ENCODE results near the gene FAM174C.

Gene FAM174C

GRCh38 chr19:1233115-1233667, 42.1 kb upstream of the FAM174C start:
- Histone ChIP-seq H3K9me3 (ENCODE audit: insufficient read depth, low read length) (no peaks in the 10 kb centered on the region), H3K36me3 (replicated peaks; ENCODE audit: low read depth, low read length) (peaks cover 1% of the 10 kb centered on the region), H3K4me3 (ENCODE audit: low read length) (no peak overlapping the region), H3K9ac (ENCODE audit: low read length) (no peak overlapping the region), H4K20me1 (ENCODE audit: insufficient read depth, low read length) (no peaks in the 10 kb centered on the region), H3K79me2 (ENCODE audit: low read length) (no peaks in the 10 kb centered on the region), H3K27ac (ENCODE audit: low read length) (0 out of 2 replicates have a peak overlapping the region, but pooled peaks have one; percentile 75), H3K27me3 (ENCODE audit: low read depth, low read length) (no peaks in the 10 kb centered on the region), H3K4me1 (ENCODE audit: low read length) (peaks cover 25% of the 10 kb centered on the region), H3K4me2 (ENCODE audit: low read length) (no peak overlapping the region), H2AFZ (ENCODE audit: low read depth, low read length) (no peak overlapping the region)
- TF ChIP-seq EZH2phosphoT487 (IDR thresholded peaks at IDR 0.05; ENCODE audit: low read depth) = no peak
- TF ChIP-seq, protein P1, sequence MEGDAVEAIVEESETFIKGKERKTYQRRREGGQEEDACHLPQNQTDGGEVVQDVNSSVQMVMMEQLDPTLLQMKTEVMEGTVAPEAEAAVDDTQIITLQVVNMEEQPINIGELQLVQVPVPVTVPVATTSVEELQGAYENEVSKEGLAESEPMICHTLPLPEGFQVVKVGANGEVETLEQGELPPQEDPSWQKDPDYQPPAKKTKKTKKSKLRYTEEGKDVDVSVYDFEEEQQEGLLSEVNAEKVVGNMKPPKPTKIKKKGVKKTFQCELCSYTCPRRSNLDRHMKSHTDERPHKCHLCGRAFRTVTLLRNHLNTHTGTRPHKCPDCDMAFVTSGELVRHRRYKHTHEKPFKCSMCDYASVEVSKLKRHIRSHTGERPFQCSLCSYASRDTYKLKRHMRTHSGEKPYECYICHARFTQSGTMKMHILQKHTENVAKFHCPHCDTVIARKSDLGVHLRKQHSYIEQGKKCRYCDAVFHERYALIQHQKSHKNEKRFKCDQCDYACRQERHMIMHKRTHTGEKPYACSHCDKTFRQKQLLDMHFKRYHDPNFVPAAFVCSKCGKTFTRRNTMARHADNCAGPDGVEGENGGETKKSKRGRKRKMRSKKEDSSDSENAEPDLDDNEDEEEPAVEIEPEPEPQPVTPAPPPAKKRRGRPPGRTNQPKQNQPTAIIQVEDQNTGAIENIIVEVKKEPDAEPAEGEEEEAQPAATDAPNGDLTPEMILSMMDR (IDR thresholded peaks at IDR 0.05; ENCODE audit: low read depth, low read length) = no peak

DNA sequence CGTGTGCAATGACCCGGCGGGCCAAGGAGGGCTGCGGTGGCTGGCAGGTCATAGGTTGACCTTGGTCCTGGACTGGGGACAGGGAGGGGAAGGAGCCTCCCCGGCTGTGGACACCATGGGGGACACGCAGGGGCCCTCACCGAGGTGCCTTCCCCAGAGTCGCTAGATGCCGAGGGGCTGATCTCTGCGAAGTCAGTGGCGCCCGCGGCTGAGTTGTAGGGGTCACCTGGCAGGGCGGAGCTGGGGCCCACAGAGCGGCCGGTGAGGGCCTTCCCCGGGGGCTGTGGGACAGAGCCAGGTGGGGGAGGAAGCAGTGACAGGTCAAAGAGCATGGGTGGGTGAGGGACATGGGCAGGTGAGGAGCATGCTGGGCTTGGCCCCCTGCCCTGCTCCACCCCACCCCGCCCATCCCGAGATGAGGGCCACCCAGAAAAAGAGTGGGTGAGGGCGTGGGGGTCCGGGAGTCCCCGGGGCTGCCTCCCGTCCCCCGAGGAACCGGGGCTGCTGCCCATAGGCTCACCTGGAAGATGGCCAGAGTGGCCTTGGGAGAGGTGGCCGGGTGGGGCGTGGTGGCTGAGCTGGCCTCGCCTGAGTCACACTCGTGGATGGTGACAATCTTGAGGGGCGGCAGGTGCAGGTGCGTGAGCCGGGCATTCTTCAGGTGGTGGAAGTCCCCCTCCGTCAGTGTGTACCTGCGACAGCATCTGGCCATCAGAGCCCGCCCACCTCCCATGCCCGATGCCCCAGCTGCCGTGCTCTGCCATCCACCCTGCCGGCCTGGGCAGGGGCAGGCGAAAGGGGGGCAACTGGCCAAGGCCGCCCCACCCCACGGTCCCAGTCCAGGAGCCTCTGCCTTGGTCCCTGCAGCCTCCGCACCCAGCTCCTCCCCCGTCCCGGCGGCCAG, 41.0 kb upstream of the FAM174C start:
- H3K9me3 ChIP-seq (ENCODE audit: insufficient read depth, low read length) = no peaks in the 10 kb centered on the region
- H3K9ac ChIP-seq (ENCODE audit: low read length) = no peak overlapping the region
- no peak overlapping the region for H3K4me2 ChIP-seq (ENCODE audit: low read length)
- no peaks in the 10 kb centered on the region for H3K27me3 ChIP-seq (ENCODE audit: low read depth, low read length)
- no peaks in the 10 kb centered on the region for H4K20me1 ChIP-seq (ENCODE audit: insufficient read depth, low read length)
- peaks cover 28% of the 10 kb centered on the region for H3K4me1 ChIP-seq (ENCODE audit: low read length)
- TF ChIP-seq EZH2phosphoT487 (IDR thresholded peaks at IDR 0.05; ENCODE audit: low read depth) = no peak
- TF ChIP-seq, protein P1 (IDR thresholded peaks at IDR 0.05; ENCODE audit: low read depth, low read length) = no peak
- no peaks in the 10 kb centered on the region for H3K79me2 ChIP-seq (ENCODE audit: low read length)
- H2AFZ ChIP-seq (ENCODE audit: low read depth, low read length) = no peak overlapping the region
- no peaks in the 10 kb centered on the region for H3K36me3 ChIP-seq (replicated peaks; ENCODE audit: low read depth, low read length)
- no peak overlapping the region for H3K4me3 ChIP-seq (ENCODE audit: low read length)
- H3K27ac ChIP-seq (ENCODE audit: low read length) = no peak overlapping the region

DNA sequence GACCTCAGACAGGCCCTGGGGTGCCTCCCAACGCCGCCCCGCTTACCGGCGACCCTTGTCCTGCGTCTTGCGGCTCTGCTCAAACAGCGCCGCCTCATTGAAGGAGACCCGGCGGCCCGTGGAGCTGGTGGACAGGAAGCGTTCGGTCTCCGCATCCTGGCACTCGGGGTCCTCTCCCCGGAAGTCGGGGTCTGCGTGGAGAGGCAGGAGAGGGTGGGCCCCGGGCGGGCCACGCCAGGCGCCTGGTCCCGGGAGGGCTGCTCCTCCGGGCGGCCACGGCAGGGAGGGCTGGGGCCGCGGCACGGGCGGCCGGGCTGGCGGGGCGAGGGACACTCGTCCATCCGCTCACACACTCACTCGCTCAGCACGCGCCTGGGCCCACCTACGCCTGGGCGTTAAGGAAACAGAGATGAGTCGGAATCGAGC, 40.4 kb upstream of the FAM174C start:
- no peak overlapping the region for H3K4me2 ChIP-seq (ENCODE audit: low read length)
- no peak overlapping the region for H3K9ac ChIP-seq (ENCODE audit: low read length)
- H3K79me2 ChIP-seq (ENCODE audit: low read length) = no peaks in the 10 kb centered on the region
- no peaks in the 10 kb centered on the region for H3K27me3 ChIP-seq (ENCODE audit: low read depth, low read length)
- no peaks in the 10 kb centered on the region for H4K20me1 ChIP-seq (ENCODE audit: insufficient read depth, low read length)
- H3K36me3 ChIP-seq (replicated peaks; ENCODE audit: low read depth, low read length) = no peaks in the 10 kb centered on the region
- H3K27ac ChIP-seq (ENCODE audit: low read length) = no peak overlapping the region
- no peak for TF ChIP-seq EZH2phosphoT487 (IDR thresholded peaks at IDR 0.05; ENCODE audit: low read depth)
- TF ChIP-seq, protein P1 (IDR thresholded peaks at IDR 0.05; ENCODE audit: low read depth, low read length) = no peak
- no peak overlapping the region for H2AFZ ChIP-seq (ENCODE audit: low read depth, low read length)
- H3K4me1 ChIP-seq (ENCODE audit: low read length) = peaks cover 34% of the 10 kb centered on the region
- no peaks in the 10 kb centered on the region for H3K9me3 ChIP-seq (ENCODE audit: insufficient read depth, low read length)
- H3K4me3 ChIP-seq (ENCODE audit: low read length) = no peak overlapping the region

Measured in OCI-LY3 (cell line).